Measurements from ENCODE around the gene NAPSA. TPM values are rescaled to one million over a fixed set of nuclear protein-coding genes. Genes with fewer than 3 reads are reported as not detected.

NAPSA gene
- total and polyA plus RNA-seq, 2 donors (not counting 1 experiment from before 2014, with no cell fraction given) = 0.03 to 0.17 TPM

DNA sequence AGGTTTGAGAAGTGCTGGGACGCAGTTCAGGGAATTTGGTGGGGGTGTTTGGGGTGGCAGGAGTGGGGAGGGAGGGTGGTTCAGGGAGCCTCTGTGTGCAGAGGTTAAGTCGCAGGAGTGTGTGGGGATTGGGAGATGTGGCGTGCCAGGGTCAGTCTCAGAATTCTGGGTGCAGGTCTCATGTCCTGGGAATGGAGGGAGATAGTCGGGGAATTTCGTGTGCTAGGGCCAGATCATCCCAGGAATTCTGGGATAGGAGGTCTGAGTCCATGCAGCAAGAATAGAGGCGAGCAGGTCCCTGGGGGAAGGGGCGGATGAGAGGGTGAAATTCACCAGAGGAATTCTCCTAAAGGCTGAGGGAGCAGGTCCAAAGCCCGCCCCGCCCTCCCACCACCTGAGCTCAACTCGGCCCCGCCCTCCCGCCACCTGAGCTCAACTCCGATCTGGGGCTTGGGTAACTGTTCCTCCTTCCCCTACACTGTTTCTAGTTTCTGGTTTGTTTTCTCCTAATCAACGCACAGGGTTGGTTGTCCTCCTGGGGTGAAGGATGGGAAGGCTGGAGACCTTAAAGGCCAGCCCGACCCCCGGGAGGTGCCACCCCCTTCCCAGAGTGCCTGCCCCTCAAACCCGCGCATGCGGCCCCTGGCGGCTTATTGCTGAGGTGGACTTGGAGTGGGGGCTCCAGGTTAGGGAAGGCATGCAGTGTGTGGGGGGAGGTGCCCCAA is 51.5 kb downstream of the NAPSA start:
- Histone ChIP-seq H3K4me1 (ENCODE audit: control insufficient read depth, extremely low read depth, insufficient read depth, low read length) (no peaks in the 10 kb centered on the region), H3K9me3 (ENCODE audit: control insufficient read depth, insufficient read depth, low read depth, low read length) (no peaks in the 10 kb centered on the region), H4K20me1 (ENCODE audit: control insufficient read depth, extremely low read depth, insufficient read depth, low read length) (no peaks in the 10 kb centered on the region), H3K4me3 (replicated peaks in 1 of 4; ENCODE audit: control extremely low read depth in 1 of 4, insufficient read depth in 1 of 4, low read depth in 3 of 4, low read length in 4 of 4) (no peak overlapping the region), H2AFZ (ENCODE audit: low read length) (no peak overlapping the region), H3K27ac (ENCODE audit: insufficient read depth, low read length) (no peak overlapping the region), H3K9ac (ENCODE audit: insufficient read depth, low read length) (no peak overlapping the region), H3K27me3 (ENCODE audit: control insufficient read depth, insufficient read depth, low read length) (peaks cover 5% of the 10 kb centered on the region), H3K4me2 (ENCODE audit: extremely low read depth, insufficient read depth, low read length) (no peak overlapping the region), H3K79me2 (ENCODE audit: control insufficient read depth, insufficient read depth, low read length) (no peaks in the 10 kb centered on the region), H3K36me3 (ENCODE audit: control insufficient read depth, insufficient read depth, low read length) (no peaks in the 10 kb centered on the region)
- TF ChIP-seq, protein P1, sequence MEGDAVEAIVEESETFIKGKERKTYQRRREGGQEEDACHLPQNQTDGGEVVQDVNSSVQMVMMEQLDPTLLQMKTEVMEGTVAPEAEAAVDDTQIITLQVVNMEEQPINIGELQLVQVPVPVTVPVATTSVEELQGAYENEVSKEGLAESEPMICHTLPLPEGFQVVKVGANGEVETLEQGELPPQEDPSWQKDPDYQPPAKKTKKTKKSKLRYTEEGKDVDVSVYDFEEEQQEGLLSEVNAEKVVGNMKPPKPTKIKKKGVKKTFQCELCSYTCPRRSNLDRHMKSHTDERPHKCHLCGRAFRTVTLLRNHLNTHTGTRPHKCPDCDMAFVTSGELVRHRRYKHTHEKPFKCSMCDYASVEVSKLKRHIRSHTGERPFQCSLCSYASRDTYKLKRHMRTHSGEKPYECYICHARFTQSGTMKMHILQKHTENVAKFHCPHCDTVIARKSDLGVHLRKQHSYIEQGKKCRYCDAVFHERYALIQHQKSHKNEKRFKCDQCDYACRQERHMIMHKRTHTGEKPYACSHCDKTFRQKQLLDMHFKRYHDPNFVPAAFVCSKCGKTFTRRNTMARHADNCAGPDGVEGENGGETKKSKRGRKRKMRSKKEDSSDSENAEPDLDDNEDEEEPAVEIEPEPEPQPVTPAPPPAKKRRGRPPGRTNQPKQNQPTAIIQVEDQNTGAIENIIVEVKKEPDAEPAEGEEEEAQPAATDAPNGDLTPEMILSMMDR (conservative IDR thresholded peaks at IDR 0.05 in 1 of 2, IDR thresholded peaks at IDR 0.05 in 1 of 2; ENCODE audit: low read depth in 1 of 2, low read length in 2 of 2) = no peak
- TF ChIP-seq EZH2 (IDR thresholded peaks at IDR 0.05; ENCODE audit: low read length, missing control alignments) = no peak
- no peak for DNase-seq (ENCODE audit: low read depth in 2 of 2)

GRCh38 chr19:50312967-50313811 is 52.2 kb downstream of the NAPSA start:
- no peak for TF ChIP-seq EZH2 (IDR thresholded peaks at IDR 0.05; ENCODE audit: low read length, missing control alignments)
- TF ChIP-seq, protein P1 (conservative IDR thresholded peaks at IDR 0.05 in 1 of 2, IDR thresholded peaks at IDR 0.05 in 1 of 2; ENCODE audit: low read depth in 1 of 2, low read length in 2 of 2) = no peak
- no peak overlapping the region for H3K4me3 ChIP-seq (replicated peaks in 1 of 4; ENCODE audit: control extremely low read depth in 1 of 4, insufficient read depth in 1 of 4, low read depth in 3 of 4, low read length in 4 of 4)
- no peaks in the 10 kb centered on the region for H3K36me3 ChIP-seq (ENCODE audit: control insufficient read depth, insufficient read depth, low read length)
- no peaks in the 10 kb centered on the region for H3K4me1 ChIP-seq (ENCODE audit: control insufficient read depth, extremely low read depth, insufficient read depth, low read length)
- no peak overlapping the region for H3K4me2 ChIP-seq (ENCODE audit: extremely low read depth, insufficient read depth, low read length)
- no peaks in the 10 kb centered on the region for H3K79me2 ChIP-seq (ENCODE audit: control insufficient read depth, insufficient read depth, low read length)
- no peaks in the 10 kb centered on the region for H3K9me3 ChIP-seq (ENCODE audit: control insufficient read depth, insufficient read depth, low read depth, low read length)
- no peak overlapping the region for H3K27ac ChIP-seq (ENCODE audit: insufficient read depth, low read length)
- no peak overlapping the region for H2AFZ ChIP-seq (ENCODE audit: low read length)
- no peak for DNase-seq (ENCODE audit: low read depth in 2 of 2)
- no peaks in the 10 kb centered on the region for H4K20me1 ChIP-seq (ENCODE audit: control insufficient read depth, extremely low read depth, insufficient read depth, low read length)
- H3K27me3 ChIP-seq (ENCODE audit: control insufficient read depth, insufficient read depth, low read length) = peaks cover 5% of the 10 kb centered on the region
- no peak overlapping the region for H3K9ac ChIP-seq (ENCODE audit: insufficient read depth, low read length)

Measured in fibroblast of lung (primary cell).